Right atrium auricular region (tissue), 2 donors: ENCODE results near the gene ITGAV. TPM values are rescaled to one million over a fixed set of nuclear protein-coding genes. Genes with fewer than 3 reads are reported as not detected.

Experiments used
- DNase-seq: peaks from one replicate; pipeline ENCODE4 v3.0.0-alpha.2; 2019; ENCODE audit warnings: low spot score
- H3K27ac ChIP-seq, 2 donors: fragments of 200-600 bp; sonication (generic); 1 replicate in 1 of 2; 2 replicates in 1 of 2; pipeline ENCODE4 v1.5.1; 2016 to 2019
- H3K27me3 ChIP-seq, 2 donors: fragments of 200-600 bp; sonication (generic); one replicate each; pipeline versions ENCODE4 v1.5.1 to v1.6.0; 2017 to 2019
- H3K36me3 ChIP-seq: fragments of 200-600 bp; sonication (generic); one replicate; pipeline ENCODE4 v1.5.1; 2016
- H3K4me1 ChIP-seq, 2 donors: fragments of 200-600 bp; sonication (generic); one replicate each; pipeline versions ENCODE4 v1.5.1 to v1.6.0; 2017 to 2019
- H3K4me3 ChIP-seq, 2 donors: fragments of 200-600 bp; sonication (generic); 1 replicate in 1 of 2; 2 replicates in 1 of 2; pipeline ENCODE4 v1.5.1; 2017 to 2019; ENCODE audit warnings: mild to moderate bottlenecking in 1 of 2, moderate library complexity in 1 of 2
- H3K9me3 ChIP-seq, 2 donors: fragments of 200-600 bp; sonication (generic); one replicate each; pipeline ENCODE4 v1.5.1; 2019
- total RNA-seq, 2 donors: library from RNA; depleted of rRNA; stranded (reverse); fragments of >200 nt; gene quantifications; one replicate each; pipeline ENCODE4 v1.1.0, GENCODE V29; 2016
- TF ChIP-seq, protein P1 (sequence below), 2 donors: fragments of 200-600 bp; sonication (generic); IDR thresholded peaks; one replicate each; pipeline ENCODE4 v1.5.1; 2019; ENCODE audit warnings: antibody characterized with exemption in 2 of 2

Gene ITGAV
- total RNA-seq, 2 donors from 2014 or later: 79.8 to 152 TPM

DNA sequence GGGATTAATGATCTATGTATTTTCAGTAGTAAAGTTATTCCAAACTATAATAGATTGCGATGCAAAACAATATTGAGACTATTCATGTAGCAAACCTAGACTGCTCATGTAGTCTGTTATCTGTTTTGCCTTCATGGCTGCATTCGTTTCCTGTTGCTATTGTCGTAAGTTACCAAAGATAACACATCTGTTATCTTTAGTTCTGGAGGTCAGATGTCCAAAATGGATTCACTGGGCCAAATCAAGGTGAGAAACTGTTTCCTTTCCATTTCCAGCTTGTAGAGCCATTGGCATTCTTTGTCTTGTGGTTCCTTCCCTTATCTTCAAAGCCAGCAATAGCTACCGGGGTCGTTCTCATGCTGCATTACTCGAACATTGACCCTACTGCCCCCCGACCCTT, 20.9 kb downstream of the ITGAV start:
- Histone ChIP-seq H3K27ac (peak overlapping the region in 1 of 2 donors; percentile 0), H3K4me1 (peaks cover 0 to 17% of the 10 kb centered on the region in 2 donors), H3K9me3 (no peaks in the 10 kb centered on the region), H3K4me3 (no peak overlapping the region), H3K27me3 (no peaks in the 10 kb centered on the region), H3K36me3 (no peaks in the 10 kb centered on the region)
- TF ChIP-seq, protein P1, sequence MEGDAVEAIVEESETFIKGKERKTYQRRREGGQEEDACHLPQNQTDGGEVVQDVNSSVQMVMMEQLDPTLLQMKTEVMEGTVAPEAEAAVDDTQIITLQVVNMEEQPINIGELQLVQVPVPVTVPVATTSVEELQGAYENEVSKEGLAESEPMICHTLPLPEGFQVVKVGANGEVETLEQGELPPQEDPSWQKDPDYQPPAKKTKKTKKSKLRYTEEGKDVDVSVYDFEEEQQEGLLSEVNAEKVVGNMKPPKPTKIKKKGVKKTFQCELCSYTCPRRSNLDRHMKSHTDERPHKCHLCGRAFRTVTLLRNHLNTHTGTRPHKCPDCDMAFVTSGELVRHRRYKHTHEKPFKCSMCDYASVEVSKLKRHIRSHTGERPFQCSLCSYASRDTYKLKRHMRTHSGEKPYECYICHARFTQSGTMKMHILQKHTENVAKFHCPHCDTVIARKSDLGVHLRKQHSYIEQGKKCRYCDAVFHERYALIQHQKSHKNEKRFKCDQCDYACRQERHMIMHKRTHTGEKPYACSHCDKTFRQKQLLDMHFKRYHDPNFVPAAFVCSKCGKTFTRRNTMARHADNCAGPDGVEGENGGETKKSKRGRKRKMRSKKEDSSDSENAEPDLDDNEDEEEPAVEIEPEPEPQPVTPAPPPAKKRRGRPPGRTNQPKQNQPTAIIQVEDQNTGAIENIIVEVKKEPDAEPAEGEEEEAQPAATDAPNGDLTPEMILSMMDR (IDR thresholded peaks at IDR 0.05): no peak
- no peak for DNase-seq

GRCh38 chr2:186611526-186611925, 21.7 kb downstream of the ITGAV start:
- Histone ChIP-seq H3K4me3 (no peak overlapping the region), H3K4me1 (peaks cover 0 to 17% of the 10 kb centered on the region in 2 donors), H3K27ac (no peak overlapping the region), H3K27me3 (no peaks in the 10 kb centered on the region), H3K9me3 (no peaks in the 10 kb centered on the region), H3K36me3 (no peaks in the 10 kb centered on the region)
- no peak for DNase-seq
- TF ChIP-seq, protein P1 (IDR thresholded peaks at IDR 0.05): no peak

GRCh38 chr2:186612026-186612425, 22.2 kb downstream of the ITGAV start:
- H3K4me1 ChIP-seq: peaks cover 0 to 21% of the 10 kb centered on the region in 2 donors

DNA sequence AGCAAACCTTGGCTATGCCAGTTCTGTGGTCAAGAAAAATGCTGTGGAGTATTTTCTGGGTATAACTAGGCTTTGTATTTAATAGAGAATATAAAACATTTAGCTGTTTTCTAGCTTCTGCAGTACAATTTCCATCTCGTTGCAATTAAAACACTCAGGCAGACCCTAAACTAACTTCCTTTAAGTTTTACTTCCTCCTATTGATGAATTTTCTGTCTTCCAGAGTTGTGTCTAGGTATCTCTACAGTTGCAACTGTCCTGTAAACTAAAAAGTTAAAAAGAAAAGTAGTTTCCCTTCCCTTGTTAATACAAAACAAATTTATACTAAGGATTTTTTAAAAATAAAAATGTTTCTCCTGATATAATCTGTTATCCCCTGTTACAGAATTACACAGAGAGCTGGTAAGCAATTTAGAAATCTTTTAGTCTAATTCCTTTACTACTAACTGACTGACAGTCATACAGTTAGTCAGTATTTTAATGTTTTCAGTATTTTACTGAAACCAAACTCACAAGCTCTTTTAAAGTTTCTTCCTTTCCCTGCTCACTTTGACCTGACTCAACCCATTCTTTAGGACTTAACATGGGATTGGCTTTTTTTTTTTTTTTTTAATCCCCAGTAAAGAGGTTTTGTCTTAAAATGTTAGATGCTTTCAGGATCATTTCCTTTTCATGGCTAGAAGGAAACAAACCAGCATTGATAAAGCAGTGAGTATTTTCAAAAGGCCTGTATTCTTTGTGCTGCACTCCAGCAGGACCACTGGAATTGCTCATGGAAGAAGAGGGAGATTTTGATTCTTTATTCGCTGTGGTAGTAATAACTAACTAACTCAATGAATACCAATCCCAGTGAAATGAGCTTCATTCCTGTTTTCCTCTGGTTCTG, 22.9 kb downstream of the ITGAV start:
- Histone ChIP-seq H3K4me3 (no peak overlapping the region), H3K36me3 (no peaks in the 10 kb centered on the region), H3K27ac (no peak overlapping the region), H3K4me1 (peaks cover 0 to 29% of the 10 kb centered on the region in 2 donors), H3K27me3 (no peaks in the 10 kb centered on the region), H3K9me3 (no peaks in the 10 kb centered on the region)
- DNase-seq: no peak
- TF ChIP-seq, protein P1 (IDR thresholded peaks at IDR 0.05): no peak

More at GRCh38 chr2:186612026-186612425, 22.2 kb downstream of the ITGAV start:
- TF ChIP-seq, protein P1 (IDR thresholded peaks at IDR 0.05): no peak
- Histone ChIP-seq H3K36me3 (no peaks in the 10 kb centered on the region), H3K27ac (no peak overlapping the region), H3K9me3 (no peaks in the 10 kb centered on the region), H3K4me3 (no peak overlapping the region), H3K27me3 (no peaks in the 10 kb centered on the region)
- no peak for DNase-seq

- TF ChIP-seq, protein P1 (IDR thresholded peaks at IDR 0.05): no peak
- Histone ChIP-seq H3K4me1 (peaks cover 0 to 24% of the 10 kb centered on the region in 2 donors), H3K9me3 (no peaks in the 10 kb centered on the region), H3K4me3 (no peak overlapping the region), H3K36me3 (no peaks in the 10 kb centered on the region), H3K27ac (no peak overlapping the region), H3K27me3 (no peaks in the 10 kb centered on the region)
- DNase-seq: no peak
Measured at GRCh38 chr2:186614373-186614772, 24.5 kb downstream of the ITGAV start.
